Gastrocnemius medialis (tissue), 4 donors: ENCODE measurements around the gene VIT. TPM values are rescaled to one million over a fixed set of nuclear protein-coding genes. Genes with fewer than 3 reads are reported as not detected.

Source experiments
- ATAC-seq, 2 donors: fragments of 150-250 bp; one replicate each; pipeline ENCODE4 v1.9.1; 2016
- DNase-seq, 2 donors: peaks; one replicate each; pipeline ENCODE4 v3.0.0-alpha.2; 2019
- H3K27ac ChIP-seq, 4 donors: fragments of 200-600 bp; sonication (generic); 1 replicate in 1 of 4; 2 replicates in 3 of 4; pipeline ENCODE4 v1.5.1; 2016 to 2018; ENCODE audit warnings: mild to moderate bottlenecking in 2 of 4, moderate library complexity in 1 of 4
- H3K27me3 ChIP-seq, 3 donors: fragments of 200-600 bp; sonication (generic) in 2 of 3; 1 replicate in 1 of 3; 2 replicates in 2 of 3; pipeline versions ENCODE4 v1.5.1 to v1.6.0; 2016 to 2019; ENCODE audit warnings: mild to moderate bottlenecking in 1 of 3, moderate library complexity in 1 of 3
- H3K36me3 ChIP-seq, 2 donors: fragments of 200-600 bp; sonication (generic) in 1 of 2; one replicate each; pipeline ENCODE4 v1.5.1; 2017 to 2018
- H3K4me1 ChIP-seq, 2 donors: fragments of 200-600 bp; sonication (generic) in 1 of 2; one replicate each; pipeline ENCODE4 v1.5.1; 2016 to 2017; ENCODE audit warnings: mild to moderate bottlenecking in 2 of 2
- H3K4me3 ChIP-seq, 4 donors: fragments of 200-600 bp; sonication (generic) in 3 of 4; 1 replicate in 1 of 4; 2 replicates in 3 of 4; pipeline ENCODE4 v1.5.1; 2016 to 2019; ENCODE audit warnings: mild to moderate bottlenecking in 2 of 4
- H3K9me3 ChIP-seq, 3 donors: fragments of 200-600 bp; sonication (generic) in 2 of 3; 1 replicate in 1 of 3; 2 replicates in 2 of 3; pipeline ENCODE4 v1.5.1; 2016 to 2019
- POLR2A ChIP-seq, 2 donors: fragments of 450-650 bp; IDR thresholded peaks; one replicate each; pipeline ENCODE4 v1.6.1; 2017; ENCODE audit warnings: antibody characterized with exemption in 2 of 2, mild to moderate bottlenecking in 2 of 2, moderate library complexity in 2 of 2
- in situ Hi-C, 4 donors: fragments of 200-750 bp; cut with MboI; loops; one replicate each; pipeline versions ENCODE4 v1.15.0 to v1.8.0; 2017; ENCODE audit warnings: low sequenced_read_pairs in 4 of 4
- intact Hi-C: fragments of 100-400 bp; cut with DNase I; formaldehyde crosslinking; loops from one replicate; pipeline ENCODE4 v1.15.1; 2023; ENCODE audit warnings: low total_unique reads
- total RNA-seq, 4 donors: library from RNA; depleted of rRNA; stranded (reverse); fragments of >200 nt; gene quantifications; one replicate each; pipeline versions ENCODE4 v1.1.0 to v1.2.3, GENCODE V29; 2016
- TF ChIP-seq, protein P1 (sequence below), 5 experiments: fragments of 450-650 bp in 3 of 5; fragments of 200-600 bp in 2 of 5; sonication (generic) in 2 of 5; IDR thresholded peaks in 4 of 5; conservative IDR thresholded peaks in 1 of 5; 1 replicate in 4 of 5; 2 replicates in 1 of 5; pipeline ENCODE4 v1.5.1; 2016 to 2019; ENCODE audit warnings: antibody characterized with exemption in 5 of 5, mild to moderate bottlenecking in 3 of 5, moderate library complexity in 3 of 5

VIT gene
- total RNA-seq, 4 donors from 2014 or later = 14.4 to 27.3 (median 17.6) TPM

DNA sequence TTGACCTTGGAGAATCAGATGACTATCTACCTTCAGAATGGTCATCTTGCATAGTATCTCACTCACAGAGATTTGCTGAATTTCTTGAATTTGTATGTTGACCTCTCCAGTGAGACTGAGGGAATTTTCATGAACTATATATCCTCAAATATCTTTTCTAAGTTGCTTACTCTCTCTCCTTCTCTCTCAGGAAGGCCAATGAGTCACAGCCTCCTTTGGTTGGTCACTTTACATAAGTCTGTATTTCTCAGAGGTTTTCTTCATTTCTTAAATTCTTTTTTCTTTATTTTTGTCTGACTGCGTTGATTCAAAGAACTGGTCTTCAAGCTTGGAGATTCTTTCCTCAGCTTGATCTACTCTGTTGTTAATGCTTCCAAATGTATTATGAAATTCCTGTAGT is 51.7 kb downstream of the VIT start:
- Histone ChIP-seq H3K4me3 (no peak overlapping the region), H3K36me3 (no peaks in the 10 kb centered on the region), H3K27ac (no peak overlapping the region), H3K9me3 (no peaks in the 10 kb centered on the region), H3K4me1 (no peaks in the 10 kb centered on the region), H3K27me3 (peaks cover 0 to 3% (median 0%) of the 10 kb centered on the region in 3 donors)
- in situ Hi-C loops (no loop called here), intact Hi-C loops (no loop called here)
- DNase-seq = no peak
- TF ChIP-seq, protein P1, sequence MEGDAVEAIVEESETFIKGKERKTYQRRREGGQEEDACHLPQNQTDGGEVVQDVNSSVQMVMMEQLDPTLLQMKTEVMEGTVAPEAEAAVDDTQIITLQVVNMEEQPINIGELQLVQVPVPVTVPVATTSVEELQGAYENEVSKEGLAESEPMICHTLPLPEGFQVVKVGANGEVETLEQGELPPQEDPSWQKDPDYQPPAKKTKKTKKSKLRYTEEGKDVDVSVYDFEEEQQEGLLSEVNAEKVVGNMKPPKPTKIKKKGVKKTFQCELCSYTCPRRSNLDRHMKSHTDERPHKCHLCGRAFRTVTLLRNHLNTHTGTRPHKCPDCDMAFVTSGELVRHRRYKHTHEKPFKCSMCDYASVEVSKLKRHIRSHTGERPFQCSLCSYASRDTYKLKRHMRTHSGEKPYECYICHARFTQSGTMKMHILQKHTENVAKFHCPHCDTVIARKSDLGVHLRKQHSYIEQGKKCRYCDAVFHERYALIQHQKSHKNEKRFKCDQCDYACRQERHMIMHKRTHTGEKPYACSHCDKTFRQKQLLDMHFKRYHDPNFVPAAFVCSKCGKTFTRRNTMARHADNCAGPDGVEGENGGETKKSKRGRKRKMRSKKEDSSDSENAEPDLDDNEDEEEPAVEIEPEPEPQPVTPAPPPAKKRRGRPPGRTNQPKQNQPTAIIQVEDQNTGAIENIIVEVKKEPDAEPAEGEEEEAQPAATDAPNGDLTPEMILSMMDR (IDR thresholded peaks at IDR 0.05 in 4 of 5, conservative IDR thresholded peaks at IDR 0.05 in 1 of 5) = no peak
- no peak for TF ChIP-seq POLR2A (IDR thresholded peaks at IDR 0.05)
- no peak for ATAC-seq

DNA sequence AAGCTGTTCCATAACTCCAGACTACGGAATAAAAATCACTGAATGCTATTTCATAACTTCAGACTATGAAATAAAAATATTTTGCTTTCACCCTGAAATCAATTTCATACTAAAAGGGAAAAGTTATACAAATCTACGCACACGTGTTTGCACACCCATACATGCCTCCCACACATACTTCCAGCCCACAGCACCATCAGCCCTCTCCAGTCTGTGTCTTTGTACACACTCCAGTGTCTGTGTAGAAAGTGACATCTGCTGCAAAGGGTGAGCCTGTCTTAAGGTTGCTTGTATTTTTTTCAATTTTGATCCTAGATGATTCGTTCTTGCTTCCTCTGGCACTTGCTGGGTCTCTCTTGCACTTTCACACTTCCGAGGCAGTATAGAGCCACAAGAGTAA is 53.6 kb downstream of the VIT start:
- Histone ChIP-seq H3K27me3 (peaks cover 0 to 3% (median 0%) of the 10 kb centered on the region in 3 donors), H3K4me3 (no peak overlapping the region), H3K36me3 (no peaks in the 10 kb centered on the region), H3K9me3 (no peaks in the 10 kb centered on the region), H3K4me1 (no peaks in the 10 kb centered on the region), H3K27ac (no peak overlapping the region)
- in situ Hi-C loops = no loop called here
- ATAC-seq (no peak), DNase-seq (no peak)
- TF ChIP-seq, protein P1 (IDR thresholded peaks at IDR 0.05 in 4 of 5, conservative IDR thresholded peaks at IDR 0.05 in 1 of 5) = no peak
- TF ChIP-seq POLR2A (IDR thresholded peaks at IDR 0.05) = no peak
- intact Hi-C loops = no loop called here

DNA sequence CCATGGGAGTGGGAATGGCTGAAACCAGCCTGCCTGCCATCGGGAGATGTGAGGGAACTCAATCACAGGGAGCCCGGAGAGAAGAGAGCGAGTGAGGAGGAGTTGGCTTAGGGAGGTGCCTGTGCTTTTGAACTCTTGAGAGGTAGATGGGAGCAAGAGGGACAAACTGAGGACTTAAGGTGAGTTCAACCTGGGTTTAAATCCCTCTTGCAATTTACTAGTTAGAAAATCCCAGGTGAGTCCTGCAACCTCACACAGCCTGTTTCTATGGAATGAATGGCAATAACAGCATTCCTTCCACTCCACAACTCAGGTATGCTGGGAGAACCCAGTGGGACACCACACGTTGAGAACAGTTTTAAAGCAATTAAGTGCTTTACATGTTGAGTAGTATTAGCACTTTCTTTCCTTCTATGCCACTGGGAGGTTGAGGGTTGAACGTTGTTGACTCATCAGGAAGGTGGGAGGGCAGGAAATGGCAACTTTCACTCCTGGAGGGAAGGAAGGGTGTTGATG is 57.3 kb downstream of the VIT start:
- Histone ChIP-seq H3K9me3 (no peaks in the 10 kb centered on the region), H3K36me3 (no peaks in the 10 kb centered on the region)

DNA sequence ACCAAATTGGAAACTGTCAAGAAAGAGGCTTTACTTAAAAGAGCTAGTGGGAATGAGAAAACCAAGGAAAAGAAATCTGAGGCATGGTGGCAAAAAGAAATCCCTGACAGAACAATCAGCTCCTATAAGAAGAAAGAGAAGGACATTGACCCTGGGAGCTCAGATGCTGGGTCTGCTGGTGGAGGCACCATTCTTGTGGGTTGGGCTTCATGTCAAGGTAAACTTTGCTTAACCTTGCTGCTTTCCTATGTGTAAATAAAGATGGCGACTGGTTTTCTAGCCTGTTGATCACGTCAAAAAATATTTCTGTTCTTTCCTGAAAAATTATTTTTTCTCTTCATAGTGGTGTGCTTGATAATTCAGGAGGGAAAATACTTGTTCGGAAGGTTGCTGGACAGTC is 58.1 kb downstream of the VIT start:
- Histone ChIP-seq H3K4me3 (no peak overlapping the region), H3K27me3 (peaks cover 0 to under 1% (median 0%) of the 10 kb centered on the region in 3 donors), H3K4me1 (no peaks in the 10 kb centered on the region), H3K36me3 (no peaks in the 10 kb centered on the region), H3K9me3 (no peaks in the 10 kb centered on the region), H3K27ac (no peak overlapping the region)
- in situ Hi-C loops (no loop called here), intact Hi-C loops (no loop called here)
- TF ChIP-seq POLR2A (IDR thresholded peaks at IDR 0.05) = no peak
- TF ChIP-seq, protein P1 (IDR thresholded peaks at IDR 0.05 in 4 of 5, conservative IDR thresholded peaks at IDR 0.05 in 1 of 5) = no peak
- DNase-seq (no peak), ATAC-seq (no peak)

More for the DNA sequence above, 57.3 kb downstream of the VIT start:
- DNase-seq (no peak), ATAC-seq (no peak)
- Histone ChIP-seq H3K4me1 (no peaks in the 10 kb centered on the region), H3K27ac (no peak overlapping the region), H3K4me3 (no peak overlapping the region), H3K27me3 (peaks cover 0 to 3% (median 0%) of the 10 kb centered on the region in 3 donors)
- intact Hi-C loops = no loop called here
- in situ Hi-C loops = no loop called here
- TF ChIP-seq, protein P1 (IDR thresholded peaks at IDR 0.05 in 4 of 5, conservative IDR thresholded peaks at IDR 0.05 in 1 of 5) = no peak
- TF ChIP-seq POLR2A (IDR thresholded peaks at IDR 0.05) = no peak

DNA sequence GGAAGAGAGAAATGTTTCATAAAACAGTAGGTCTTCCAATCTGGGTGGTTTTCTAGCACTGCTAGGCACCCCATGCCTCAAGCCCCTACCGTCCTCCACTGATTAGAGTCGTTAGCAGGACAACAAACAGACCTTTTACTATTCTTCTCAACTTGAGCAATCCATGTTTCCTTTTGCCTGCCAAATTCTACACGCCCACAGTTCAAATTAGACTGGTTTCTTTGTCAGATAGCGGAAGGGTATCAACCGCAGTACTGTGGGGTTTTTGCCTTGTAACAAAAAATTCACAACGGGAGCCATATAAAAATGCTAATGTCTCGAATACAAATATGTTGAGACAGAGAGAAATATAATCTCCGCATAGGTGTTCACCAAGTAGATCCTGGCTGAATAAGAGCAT is 59.9 kb downstream of the VIT start:
- no peak overlapping the region for H3K27ac ChIP-seq
- no peaks in the 10 kb centered on the region for H3K36me3 ChIP-seq
- in situ Hi-C loops (no loop called here), intact Hi-C loops (no loop called here)
- no peaks in the 10 kb centered on the region for H3K4me1 ChIP-seq
- no peak for DNase-seq
- H3K4me3 ChIP-seq = no peak overlapping the region
- TF ChIP-seq POLR2A (IDR thresholded peaks at IDR 0.05) = no peak
- TF ChIP-seq, protein P1 (IDR thresholded peaks at IDR 0.05 in 4 of 5, conservative IDR thresholded peaks at IDR 0.05 in 1 of 5) = no peak
- no peaks in the 10 kb centered on the region for H3K27me3 ChIP-seq
- no peaks in the 10 kb centered on the region for H3K9me3 ChIP-seq
- ATAC-seq = no peak
